ENCODE measurements around the gene ATXN7L1.
A peak's percentile ranks its signal among the peaks of the same experiment; 100 is the strongest.

Gene ATXN7L1

DNA sequence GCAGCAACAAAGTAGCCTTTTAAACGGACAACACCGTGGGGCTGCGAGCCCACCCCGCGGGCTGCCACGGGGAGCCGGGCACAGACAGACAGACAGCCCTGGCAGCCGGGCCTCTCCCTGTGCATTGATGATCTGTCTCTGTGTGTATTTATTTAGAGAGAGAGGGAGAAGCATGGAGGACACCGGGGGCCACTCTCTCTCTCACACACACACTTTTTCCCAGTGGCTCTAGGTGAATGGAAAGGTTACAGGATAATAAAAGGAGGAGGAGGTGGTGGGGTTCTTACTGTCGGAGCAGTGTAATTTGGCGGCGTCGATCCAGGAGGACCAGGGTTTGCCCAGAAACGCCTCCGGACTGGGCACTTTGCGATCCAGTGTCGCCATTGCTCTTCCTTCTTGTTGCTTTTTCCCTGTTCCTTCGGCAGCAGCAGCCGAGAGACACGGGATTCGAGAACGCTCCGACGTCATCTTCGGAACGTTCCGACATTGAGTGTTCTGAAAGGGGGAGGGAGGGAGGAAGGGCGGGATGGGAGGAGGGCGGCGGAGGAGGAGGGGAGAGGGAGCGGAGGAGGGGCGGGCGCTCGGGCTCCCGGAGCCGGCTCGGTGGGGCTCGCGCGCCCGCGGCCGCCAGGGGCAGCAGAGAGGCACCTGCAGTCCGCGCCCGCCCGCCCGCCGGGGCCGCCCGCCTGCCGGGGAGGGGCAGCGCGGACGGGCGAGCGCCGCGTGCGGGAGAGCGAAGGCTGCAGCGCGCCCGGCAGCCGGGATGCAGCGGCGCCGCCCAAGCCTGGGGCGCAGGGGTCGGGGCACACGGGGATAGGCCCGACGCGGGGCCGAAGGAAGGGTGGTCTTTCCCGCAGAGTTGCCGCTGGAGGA lies at the start of gene ATXN7L1:
ATXN7L1 (minus strand) TSS at position 509 of the 873 bp plus-strand sequence; CDS start at position 468, 41 bp downstream.
- peak; percentile 86 for DNase-seq

DNA sequence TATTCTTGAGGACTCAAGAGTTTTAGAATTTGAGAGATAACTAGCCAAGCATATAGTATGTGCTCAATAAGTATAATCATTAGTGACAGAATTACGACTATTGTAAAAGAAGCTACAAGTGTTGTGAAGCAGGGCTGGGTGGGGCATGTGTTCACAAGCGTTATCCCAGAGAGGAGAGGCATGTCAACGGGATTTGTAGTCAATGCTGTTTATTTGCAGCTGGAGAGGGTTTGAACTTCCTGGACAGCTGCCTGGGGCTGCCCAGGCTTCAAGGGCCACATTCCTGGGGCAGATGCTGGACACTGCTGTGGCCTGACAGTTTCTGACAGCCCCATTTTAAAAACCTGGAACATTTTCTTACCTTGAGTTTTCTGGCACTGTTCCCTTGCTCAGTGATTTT lies 49.7 kb upstream of the ATXN7L1 start:
- no peak for DNase-seq

DNA sequence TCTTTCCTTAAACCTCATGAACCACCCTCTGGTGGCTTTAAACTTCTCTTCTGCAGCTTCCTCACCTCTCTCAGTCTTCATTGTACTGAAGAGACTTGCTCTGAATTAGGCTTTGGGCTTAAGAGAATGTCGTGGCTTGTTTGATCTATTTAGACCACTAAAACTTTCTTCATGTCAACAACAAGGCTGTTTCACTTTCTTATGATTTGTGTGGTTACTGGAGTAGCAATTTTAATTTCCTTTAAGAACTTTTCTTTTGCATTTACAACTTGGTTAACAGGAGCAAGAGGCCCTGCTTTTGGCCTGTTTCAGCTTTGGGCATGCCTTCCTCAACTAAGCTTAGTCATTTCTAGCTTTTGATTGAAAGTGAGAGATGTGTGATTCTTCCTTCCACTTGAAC lies 48.5 kb upstream of the ATXN7L1 start:
- no peak for DNase-seq

- no peak for DNase-seq
Observed at GRCh38 chr7:105920766-105921165, 44.4 kb upstream of the ATXN7L1 start.

DNA sequence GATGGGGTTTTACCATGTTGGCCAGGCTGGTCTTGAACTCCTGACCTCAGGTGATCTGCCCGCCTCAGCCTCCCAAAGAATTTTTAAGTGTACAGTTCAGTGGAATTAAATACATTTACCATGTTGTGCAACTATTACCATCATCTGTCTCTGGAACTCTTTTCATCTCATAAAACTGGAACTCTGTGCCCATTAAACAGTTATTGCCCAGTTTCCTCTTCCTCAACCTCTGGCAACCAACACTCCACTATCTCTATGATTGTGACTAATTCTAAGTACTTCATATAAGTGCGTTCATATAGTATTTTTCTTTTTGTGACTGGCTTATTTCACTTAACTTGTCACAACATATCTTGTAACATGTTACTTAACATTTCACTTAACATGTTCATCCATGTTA lies 41.3 kb upstream of the ATXN7L1 start:
- DNase-seq, result no peak

DNA sequence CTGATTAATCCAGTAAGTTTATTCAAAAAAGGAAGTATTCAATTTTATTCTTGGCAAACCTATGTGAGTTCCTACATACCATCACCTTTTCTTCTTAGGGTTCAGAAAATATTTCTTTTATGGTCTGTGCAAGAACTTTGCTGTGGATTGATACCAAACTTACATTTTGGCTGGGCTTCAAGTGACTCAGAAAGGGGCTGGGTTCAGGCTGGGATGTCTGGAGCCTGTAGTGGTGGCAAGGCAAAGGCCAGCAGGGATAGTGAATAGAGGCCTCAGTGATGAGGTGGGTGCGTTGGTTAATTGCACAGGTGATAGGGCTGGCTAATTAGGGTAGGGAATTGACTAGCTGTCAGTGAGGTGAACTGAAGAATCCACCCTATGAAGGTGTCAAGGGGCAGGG lies 40.2 kb upstream of the ATXN7L1 start:
- no peak for DNase-seq

- no peak for DNase-seq
Observed at GRCh38 chr7:105913947-105914346, 37.5 kb upstream of the ATXN7L1 start.

GRCh38 chr7:105911961-105912575 lies 35.7 kb upstream of the ATXN7L1 start:
- no peak for DNase-seq

- no peak for DNase-seq
Observed at GRCh38 chr7:105910172-105910571, 33.8 kb upstream of the ATXN7L1 start.

GRCh38 chr7:105909742-105910141 lies 33.3 kb upstream of the ATXN7L1 start:
- DNase-seq, result no peak

DNA sequence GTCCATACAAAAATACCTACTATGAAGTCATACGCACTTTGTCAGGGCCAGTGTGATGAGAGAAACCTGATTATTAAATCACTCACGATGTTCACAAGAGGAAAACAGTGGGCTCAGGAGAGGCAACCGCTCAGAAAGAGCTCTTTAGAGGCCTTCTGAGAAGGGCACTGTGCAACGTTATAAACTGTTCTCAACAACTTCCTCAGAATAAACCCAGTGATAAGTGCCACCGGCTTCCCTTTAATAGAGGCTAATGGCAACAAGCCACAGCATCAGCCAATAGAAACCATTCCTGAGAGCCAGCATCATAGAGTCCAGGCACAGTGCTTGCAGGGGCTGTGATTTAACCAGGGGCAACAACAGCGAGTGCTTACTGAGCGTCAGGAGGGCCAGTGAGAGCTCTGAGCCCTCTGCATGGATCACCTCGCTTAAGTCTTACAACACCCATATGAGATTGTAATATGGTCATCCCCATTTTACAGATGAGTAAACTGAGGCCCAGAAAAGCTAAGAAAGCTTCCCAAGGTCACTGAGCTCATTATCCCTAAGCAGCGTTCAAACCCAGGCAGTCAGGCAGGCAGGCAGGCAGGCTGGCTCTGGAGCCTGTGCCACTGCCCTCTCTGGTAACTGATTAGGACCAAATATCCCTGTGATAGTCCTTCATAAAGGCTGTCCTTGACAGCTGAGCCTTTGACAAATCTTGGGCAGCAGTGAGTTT lies 30.9 kb upstream of the ATXN7L1 start:
- DNase-seq, result no peak

DNA sequence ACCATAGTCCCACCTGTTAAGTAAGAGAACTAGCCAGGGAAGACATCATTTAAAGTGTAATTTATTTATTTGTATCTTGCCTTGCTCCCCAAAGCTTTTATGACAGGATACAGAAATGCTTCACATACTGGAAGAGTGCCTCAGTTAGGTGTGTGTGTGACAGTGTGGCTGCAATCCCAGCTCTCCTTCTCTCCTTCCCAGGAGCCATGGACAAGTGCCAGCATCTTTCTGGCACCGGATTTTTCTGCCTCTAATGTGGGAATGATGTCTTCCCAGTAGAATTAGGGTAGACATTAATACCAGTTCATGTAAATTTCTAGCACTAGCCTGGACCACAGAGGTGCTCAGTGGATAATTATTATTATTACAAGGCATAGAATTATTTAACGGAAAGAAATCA lies 30.3 kb upstream of the ATXN7L1 start:
- no peak for DNase-seq

- no peak for DNase-seq
Observed at GRCh38 chr7:105905910-105906568, 29.6 kb upstream of the ATXN7L1 start.

DNA sequence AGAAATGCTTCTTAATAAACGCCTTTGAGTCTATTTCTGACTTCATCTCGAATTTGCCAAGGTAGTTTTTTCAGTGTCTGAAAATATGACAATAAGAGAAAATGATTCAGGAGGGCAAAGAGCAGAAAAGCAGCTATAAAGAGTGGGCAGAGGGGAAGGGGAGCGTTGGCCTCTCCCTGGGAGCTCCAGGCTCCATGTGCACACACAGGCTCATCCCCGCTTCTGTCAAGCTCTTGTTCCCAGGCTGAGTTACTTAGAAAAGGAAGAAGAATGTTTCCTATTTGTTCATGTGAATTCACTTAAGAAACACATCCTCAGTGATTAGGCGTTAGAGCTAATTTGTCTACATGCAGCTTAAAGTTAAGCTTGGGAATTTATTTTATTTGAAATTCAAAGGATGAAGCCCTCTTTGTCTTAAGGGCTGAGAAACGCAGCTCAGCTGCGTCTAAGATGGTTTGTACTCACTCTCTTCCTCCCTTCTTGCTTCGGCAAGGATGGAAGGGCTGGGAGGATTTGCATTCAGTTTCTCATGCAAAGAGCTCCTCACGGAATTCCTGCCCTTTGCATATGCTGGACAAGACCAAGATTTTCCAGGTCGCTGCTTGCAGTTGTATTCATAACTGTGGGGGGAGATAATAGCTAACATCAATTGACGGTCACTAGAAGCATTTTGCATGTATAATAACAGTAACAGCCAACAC lies 29.0 kb upstream of the ATXN7L1 start:
- no peak for DNase-seq

DNA sequence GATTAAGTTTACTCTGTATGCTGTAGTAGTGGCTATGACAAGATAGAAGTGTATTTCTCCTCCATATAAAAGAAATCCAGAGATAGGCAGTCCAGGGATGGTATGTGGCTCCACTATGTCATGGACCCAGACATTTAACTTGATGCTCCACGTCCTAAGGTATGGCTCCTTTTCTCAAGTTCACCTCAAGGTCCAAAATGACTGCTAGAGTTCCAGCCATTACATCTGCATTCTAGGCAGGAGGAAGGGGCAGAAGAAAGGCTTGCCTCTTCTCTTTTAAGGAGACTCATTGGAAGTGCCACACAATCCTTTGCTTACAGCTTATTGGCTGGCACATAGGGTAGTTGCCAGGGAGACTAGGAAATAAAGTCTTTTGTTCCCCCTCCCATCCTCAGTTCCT lies 27.7 kb upstream of the ATXN7L1 start:
- no peak for DNase-seq

GRCh38 chr7:105902325-105902911 lies 26.0 kb upstream of the ATXN7L1 start:
- DNase-seq, result no peak

DNA sequence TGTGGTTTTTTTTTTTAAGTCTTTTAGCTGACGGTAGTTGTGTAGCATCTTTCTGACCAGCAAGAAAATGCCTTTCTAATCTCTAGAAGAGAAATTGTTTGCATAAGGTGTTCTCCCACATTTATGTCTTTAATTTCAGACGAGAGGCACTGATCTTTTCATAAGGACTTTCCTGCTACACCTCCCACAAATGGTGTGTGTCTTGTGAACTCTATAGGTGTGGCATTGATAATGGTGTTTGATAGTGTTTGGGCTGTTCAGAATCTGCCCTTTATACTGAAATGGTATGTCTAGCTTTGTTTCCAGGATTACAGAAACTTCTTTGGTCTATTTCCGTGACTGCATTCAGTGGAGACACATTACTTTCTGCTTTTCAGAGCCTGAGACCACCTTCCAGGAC lies 21.6 kb upstream of the ATXN7L1 start:
- no peak for DNase-seq

DNA sequence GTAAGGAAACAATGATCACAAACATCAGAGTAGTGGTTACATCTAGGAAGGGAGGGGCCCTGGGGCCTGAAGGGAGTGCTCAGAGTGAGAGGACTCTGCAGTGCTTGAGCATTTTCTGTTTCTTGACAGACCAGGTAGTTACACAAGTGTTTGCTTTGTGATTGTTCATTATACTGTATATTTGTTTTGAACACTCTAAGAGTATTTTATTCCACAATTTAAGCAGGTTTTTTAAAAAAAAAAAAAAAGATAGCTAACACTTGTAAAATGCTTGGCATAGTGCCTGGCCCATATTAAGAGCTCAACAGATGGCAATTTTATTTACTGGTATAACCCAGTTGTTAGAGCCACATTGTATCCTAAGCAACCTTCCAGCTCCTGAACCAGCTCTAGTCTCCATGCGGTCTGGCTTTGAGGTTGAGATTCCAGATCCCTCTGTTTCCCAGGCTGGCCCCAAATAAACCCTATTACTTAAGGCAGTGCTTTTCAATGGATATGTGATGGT lies 20.1 kb upstream of the ATXN7L1 start:
- DNase-seq, result no peak

DNA sequence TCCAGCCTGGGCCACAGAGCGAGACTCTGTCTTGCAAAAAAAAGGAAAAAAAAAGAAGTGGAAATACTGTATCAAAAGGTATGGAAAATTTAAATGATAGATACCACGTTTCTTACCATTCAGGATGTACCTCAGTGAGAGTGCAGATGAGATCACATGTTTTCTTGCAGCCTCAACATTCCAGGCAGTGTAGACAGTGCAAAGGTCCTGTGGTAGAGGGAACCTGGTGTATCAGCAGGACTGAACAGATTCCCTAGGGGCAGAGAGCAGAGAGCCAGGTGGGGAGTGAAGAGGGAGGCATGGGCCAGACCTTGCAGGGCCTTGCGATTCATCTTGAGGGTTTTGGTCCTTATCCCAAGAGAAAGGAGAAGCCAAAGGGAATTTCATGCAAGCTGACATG lies 17.7 kb upstream of the ATXN7L1 start:
- no peak for DNase-seq

GRCh38 chr7:105892387-105892786 lies 16.0 kb upstream of the ATXN7L1 start:
- DNase-seq, result no peak

DNA sequence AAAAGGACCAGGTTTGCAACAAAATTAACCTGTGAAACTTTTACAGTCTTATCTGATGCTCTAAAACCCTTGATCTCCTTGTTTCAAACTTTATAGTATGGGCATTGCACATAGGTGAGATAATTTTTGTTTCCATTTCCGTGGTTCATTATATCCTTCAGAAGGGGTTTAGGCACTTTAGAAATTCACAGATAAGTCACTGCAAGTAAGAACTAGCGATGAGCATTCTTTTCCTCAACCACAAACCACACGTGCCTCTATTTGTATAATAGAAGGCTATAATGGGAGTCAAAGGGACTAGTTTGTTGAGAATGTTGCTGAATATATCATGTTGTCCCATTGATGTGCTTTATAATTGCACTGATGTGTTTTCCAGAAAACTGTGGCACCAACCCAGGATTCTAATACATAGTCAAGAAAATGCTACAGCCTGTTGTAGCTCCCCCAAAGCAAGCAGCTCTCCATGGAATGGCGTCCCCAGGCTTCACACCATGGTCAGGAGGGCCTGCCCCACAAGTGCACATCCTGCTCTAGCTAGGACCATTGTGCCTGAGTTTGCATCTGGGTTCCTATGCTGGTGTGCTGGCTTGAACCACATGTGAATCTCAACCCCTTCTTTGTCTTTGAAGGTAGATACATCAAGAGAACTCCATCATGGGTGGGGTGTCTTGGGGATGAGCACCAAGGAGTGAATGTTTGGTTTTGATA lies 14.0 kb upstream of the ATXN7L1 start:
- no peak for DNase-seq
